ENCODE measurements around the gene LUM. TPM values are rescaled to one million over a fixed set of nuclear protein-coding genes. Genes with fewer than 3 reads are reported as not detected.

The LUM gene
- total RNA-seq = 0.16 TPM in 1 of 2 replicates, not detected in the other
- long read RNA-seq, partial matches to known transcripts = 0 of 2 reads
- long read RNA-seq, other reads (novel, unspliced or antisense) = 0 of 2 reads

GRCh38 chr12:91111366-91112325, at the start of gene LUM:
Gene LUM, minus strand, starts transcription at chr12:91111494. Its CDS starts 2,515 bp downstream, at chr12:91108979.
- H3K27me3 Mint-ChIP-seq = no peaks in the 10 kb centered on the region
- H3K36me3 Mint-ChIP-seq (ENCODE audit: insufficient read depth) = no peaks in the 10 kb centered on the region
- no peak for DNase-seq (ENCODE audit: low spot score, unreplicated experiment)
- no peak for TF ChIP-seq CTCF (IDR thresholded peaks at IDR 0.05; ENCODE audit: unreplicated experiment)
- H3K27ac Mint-ChIP-seq = no peak within 1 kb of the TSS
- H3K4me3 Mint-ChIP-seq (ENCODE audit: low read depth) = no peak within 1 kb of the TSS
- no peaks in the 10 kb centered on the region for H3K9me3 Mint-ChIP-seq (ENCODE audit: low read depth)
- no peaks in the 10 kb centered on the region for H3K4me1 Mint-ChIP-seq (ENCODE audit: low read depth)

GRCh38 chr12:91161009-91161408, 49.7 kb upstream of the LUM start:
- no peak for TF ChIP-seq CTCF (IDR thresholded peaks at IDR 0.05; ENCODE audit: unreplicated experiment)
- H3K4me1 Mint-ChIP-seq (ENCODE audit: low read depth) = no peaks in the 10 kb centered on the region
- no peaks in the 10 kb centered on the region for H3K27me3 Mint-ChIP-seq
- no peak for DNase-seq (ENCODE audit: low spot score, unreplicated experiment)
- H3K36me3 Mint-ChIP-seq (ENCODE audit: insufficient read depth) = no peaks in the 10 kb centered on the region
- no peaks in the 10 kb centered on the region for H3K9me3 Mint-ChIP-seq (ENCODE audit: low read depth)
- no peak overlapping the region for H3K27ac Mint-ChIP-seq
- no peak overlapping the region for H3K4me3 Mint-ChIP-seq (ENCODE audit: low read depth)

- Mint-ChIP-seq H3K27me3 (no peaks in the 10 kb centered on the region), H3K9me3 (ENCODE audit: low read depth) (no peaks in the 10 kb centered on the region), H3K4me3 (ENCODE audit: low read depth) (no peak overlapping the region), H3K4me1 (ENCODE audit: low read depth) (no peaks in the 10 kb centered on the region), H3K36me3 (ENCODE audit: insufficient read depth) (no peaks in the 10 kb centered on the region), H3K27ac (no peak overlapping the region)
- TF ChIP-seq CTCF (IDR thresholded peaks at IDR 0.05; ENCODE audit: unreplicated experiment) = no peak
- DNase-seq (ENCODE audit: low spot score, unreplicated experiment) = no peak
Measured at GRCh38 chr12:91155990-91156389, 44.7 kb upstream of the LUM start.

- H3K9me3 Mint-ChIP-seq (ENCODE audit: low read depth) = peaks cover 2% of the 10 kb centered on the region
- H3K4me1 Mint-ChIP-seq (ENCODE audit: low read depth) = no peaks in the 10 kb centered on the region
- no peaks in the 10 kb centered on the region for H3K27me3 Mint-ChIP-seq
Measured at GRCh38 chr12:91154131-91154530, 42.8 kb upstream of the LUM start.

More at GRCh38 chr12:91154131-91154530, 42.8 kb upstream of the LUM start:
- TF ChIP-seq CTCF (IDR thresholded peaks at IDR 0.05; ENCODE audit: unreplicated experiment) = no peak
- DNase-seq (ENCODE audit: low spot score, unreplicated experiment) = no peak
- Mint-ChIP-seq H3K4me3 (ENCODE audit: low read depth) (no peak overlapping the region), H3K27ac (no peak overlapping the region), H3K36me3 (ENCODE audit: insufficient read depth) (no peaks in the 10 kb centered on the region)

Data from progenitor cell of endocrine pancreas (in vitro differentiated cells).